Loucy (cell line): ENCODE data around the gene UBE3D.

Source experiments
- H2AFZ ChIP-seq: fragments of 200-600 bp; sonication (generic); 2 replicates; pipeline ENCODE4 v1.6.0; 2016; ENCODE audit warnings: antibody characterized with exemption, mild to moderate bottlenecking, low read length, moderate library complexity
- H3F3A ChIP-seq: fragments of 200-600 bp; 2 replicates; pipeline ENCODE4 v1.6.0; 2016; ENCODE audit warnings: antibody characterized with exemption, low read depth, mild to moderate bottlenecking
- H3K27me3 ChIP-seq: fragments of 200-600 bp; sonication (generic); 2 replicates; pipeline ENCODE4 v1.6.1; 2014; ENCODE audit warnings: low read length, mild to moderate bottlenecking; ENCODE audit not compliant: insufficient read depth, poor library complexity, severe bottlenecking
- H3K36me3 ChIP-seq: fragments of 200-600 bp; sonication (generic); 2 replicates; pipeline ENCODE4 v1.6.1; 2016; ENCODE audit warnings: low read length; ENCODE audit not compliant: insufficient read depth
- H3K4me1 ChIP-seq: fragments of 200-600 bp; sonication (generic); 2 replicates; pipeline ENCODE4 v1.5.1; 2014; ENCODE audit warnings: low read length, mild to moderate bottlenecking; ENCODE audit not compliant: insufficient read depth, poor library complexity, severe bottlenecking
- H3K4me2 ChIP-seq: fragments of 200-600 bp; sonication (generic); 2 replicates; pipeline ENCODE4 v1.6.0; 2014; ENCODE audit warnings: antibody characterized with exemption, low read length, low read depth, mild to moderate bottlenecking; ENCODE audit not compliant: poor library complexity, severe bottlenecking
- H3K4me3 ChIP-seq: fragments of 200-600 bp; sonication (generic); 2 replicates; pipeline ENCODE4 v1.5.1; 2014; ENCODE audit warnings: low read length, mild to moderate bottlenecking, mixed read lengths; ENCODE audit not compliant: poor library complexity, severe bottlenecking
- H3K79me2 ChIP-seq: fragments of 200-600 bp; sonication (generic); 2 replicates; pipeline ENCODE4 v1.6.1; 2014; ENCODE audit warnings: low read length; ENCODE audit not compliant: insufficient read depth
- H3K9ac ChIP-seq: fragments of 200-600 bp; sonication (generic); 2 replicates; pipeline ENCODE4 v1.6.0; 2014; ENCODE audit warnings: mild to moderate bottlenecking, low read depth, low read length, moderate library complexity; ENCODE audit not compliant: poor library complexity, severe bottlenecking
- H3K9me2 ChIP-seq: fragments of 200-600 bp; sonication (generic); replicated peaks from 2 replicates; pipeline ENCODE4 v1.6.1; 2016; ENCODE audit warnings: low read depth, low read length, mixed read lengths
- H3K9me3 ChIP-seq: fragments of 200-600 bp; sonication (generic); 2 replicates; pipeline ENCODE4 v1.6.1; 2014; ENCODE audit warnings: mild to moderate bottlenecking, antibody characterized with exemption, low read length, low read depth; ENCODE audit not compliant: insufficient read depth
- H4K20me1 ChIP-seq: fragments of 200-600 bp; sonication (generic); 2 replicates; pipeline ENCODE4 v1.6.0; 2014; ENCODE audit warnings: antibody characterized with exemption, low read length, mild to moderate bottlenecking; ENCODE audit not compliant: insufficient read depth, poor library complexity, severe bottlenecking
- EZH2phosphoT487 ChIP-seq: fragments of 200-600 bp; IDR thresholded peaks from 2 replicates; pipeline ENCODE4 v1.6.1; 2018; ENCODE audit warnings: antibody characterized with exemption, mild to moderate bottlenecking, moderate library complexity, borderline replicate concordance
- TF ChIP-seq, protein P1 (sequence below): fragments of 200-600 bp; sonication (generic); conservative IDR thresholded peaks from 2 replicates; pipeline ENCODE4 v1.5.1; 2014; ENCODE audit warnings: mild to moderate bottlenecking, antibody characterized with exemption, low read length

Gene UBE3D

DNA sequence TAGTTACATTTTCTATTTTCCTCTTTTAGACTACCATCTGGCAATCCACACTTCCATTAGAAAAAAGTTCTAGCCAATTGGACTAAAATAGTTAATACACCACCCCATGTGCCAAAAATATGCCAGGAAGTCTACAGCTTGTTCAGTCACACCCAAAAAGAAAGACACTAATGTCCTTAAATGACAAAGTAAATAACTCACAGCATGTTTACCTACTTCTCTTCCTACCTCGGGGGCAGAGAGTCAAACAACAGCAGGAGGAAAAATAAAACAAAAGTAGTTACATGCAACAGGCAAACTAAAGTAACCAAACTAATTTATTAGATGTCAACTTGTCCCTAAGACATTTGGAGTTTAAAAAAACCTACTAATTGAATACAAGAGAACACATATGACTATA lies 57.0 kb downstream of the UBE3D start:
- Histone ChIP-seq H3K4me3 (no peak overlapping the region), H4K20me1 (no peaks in the 10 kb centered on the region), H3K36me3 (no peaks in the 10 kb centered on the region), H2AFZ (no peak overlapping the region), H3F3A (no peaks in the 10 kb centered on the region), H3K9ac (no peak overlapping the region), H3K4me2 (no peak overlapping the region), H3K9me3 (no peaks in the 10 kb centered on the region), H3K79me2 (no peaks in the 10 kb centered on the region), H3K4me1 (peaks cover 10% of the 10 kb centered on the region), H3K27me3 (no peaks in the 10 kb centered on the region), H3K9me2 (no peaks in the 10 kb centered on the region)
- no peak for TF ChIP-seq EZH2phosphoT487
- TF ChIP-seq, protein P1, sequence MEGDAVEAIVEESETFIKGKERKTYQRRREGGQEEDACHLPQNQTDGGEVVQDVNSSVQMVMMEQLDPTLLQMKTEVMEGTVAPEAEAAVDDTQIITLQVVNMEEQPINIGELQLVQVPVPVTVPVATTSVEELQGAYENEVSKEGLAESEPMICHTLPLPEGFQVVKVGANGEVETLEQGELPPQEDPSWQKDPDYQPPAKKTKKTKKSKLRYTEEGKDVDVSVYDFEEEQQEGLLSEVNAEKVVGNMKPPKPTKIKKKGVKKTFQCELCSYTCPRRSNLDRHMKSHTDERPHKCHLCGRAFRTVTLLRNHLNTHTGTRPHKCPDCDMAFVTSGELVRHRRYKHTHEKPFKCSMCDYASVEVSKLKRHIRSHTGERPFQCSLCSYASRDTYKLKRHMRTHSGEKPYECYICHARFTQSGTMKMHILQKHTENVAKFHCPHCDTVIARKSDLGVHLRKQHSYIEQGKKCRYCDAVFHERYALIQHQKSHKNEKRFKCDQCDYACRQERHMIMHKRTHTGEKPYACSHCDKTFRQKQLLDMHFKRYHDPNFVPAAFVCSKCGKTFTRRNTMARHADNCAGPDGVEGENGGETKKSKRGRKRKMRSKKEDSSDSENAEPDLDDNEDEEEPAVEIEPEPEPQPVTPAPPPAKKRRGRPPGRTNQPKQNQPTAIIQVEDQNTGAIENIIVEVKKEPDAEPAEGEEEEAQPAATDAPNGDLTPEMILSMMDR: no peak

GRCh38 chr6:83006270-83006905 lies 59.3 kb downstream of the UBE3D start:
- no peaks in the 10 kb centered on the region for H3F3A ChIP-seq
- no peak for TF ChIP-seq EZH2phosphoT487
- TF ChIP-seq, protein P1: no peak
- H2AFZ ChIP-seq: no peak overlapping the region
- no peaks in the 10 kb centered on the region for H3K79me2 ChIP-seq
- H3K9me3 ChIP-seq: no peaks in the 10 kb centered on the region
- no peaks in the 10 kb centered on the region for H3K27me3 ChIP-seq
- no peaks in the 10 kb centered on the region for H4K20me1 ChIP-seq
- no peak overlapping the region for H3K4me2 ChIP-seq
- no peak overlapping the region for H3K9ac ChIP-seq
- H3K9me2 ChIP-seq: no peaks in the 10 kb centered on the region
- no peak overlapping the region for H3K4me3 ChIP-seq
- peaks cover 10% of the 10 kb centered on the region for H3K4me1 ChIP-seq
- no peaks in the 10 kb centered on the region for H3K36me3 ChIP-seq

DNA sequence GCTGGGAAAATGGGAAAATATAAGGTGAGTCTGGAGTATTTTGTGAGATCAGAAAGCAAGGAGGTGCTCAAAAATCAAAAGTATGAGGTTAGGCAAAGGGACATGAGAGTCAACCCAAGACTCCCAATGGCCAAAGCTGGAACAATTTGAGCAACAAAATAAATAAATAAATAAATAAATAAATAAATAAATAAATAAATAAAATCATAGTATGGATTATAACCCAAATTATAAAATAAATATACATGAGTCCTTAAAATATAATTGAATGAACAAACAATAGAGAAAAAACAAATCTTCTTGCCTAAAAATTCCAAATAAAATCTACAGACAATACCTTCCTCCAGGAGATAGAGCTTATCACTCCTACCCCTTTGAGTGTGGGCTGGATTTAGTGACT lies 69.5 kb downstream of the UBE3D start:
- Histone ChIP-seq H3F3A (no peaks in the 10 kb centered on the region), H3K36me3 (no peaks in the 10 kb centered on the region), H3K4me2 (no peak overlapping the region), H4K20me1 (no peaks in the 10 kb centered on the region), H3K4me3 (no peak overlapping the region), H3K4me1 (peaks cover 3% of the 10 kb centered on the region), H3K27me3 (no peaks in the 10 kb centered on the region), H3K9ac (no peak overlapping the region), H3K9me3 (no peaks in the 10 kb centered on the region), H3K79me2 (no peaks in the 10 kb centered on the region), H3K9me2 (no peaks in the 10 kb centered on the region), H2AFZ (no peak overlapping the region)
- TF ChIP-seq, protein P1: no peak
- TF ChIP-seq EZH2phosphoT487: no peak
